Gastrocnemius medialis (tissue), 4 donors: Measurements from ENCODE around the gene ST14. TPM values are rescaled to one million over a fixed set of nuclear protein-coding genes. Genes with fewer than 3 reads are reported as not detected.

Experiments
- ATAC-seq, 2 donors: fragments of 150-250 bp; one replicate each; pipeline ENCODE4 v1.9.1; 2016
- DNase-seq, 2 donors: peaks; one replicate each; pipeline ENCODE4 v3.0.0-alpha.2; 2019
- H3K27ac ChIP-seq, 4 donors: fragments of 200-600 bp; sonication (generic); 1 replicate in 1 of 4; 2 replicates in 3 of 4; pipeline ENCODE4 v1.5.1; 2016 to 2018; ENCODE audit warnings: mild to moderate bottlenecking in 2 of 4, moderate library complexity in 1 of 4
- H3K27me3 ChIP-seq, 3 donors: fragments of 200-600 bp; sonication (generic) in 2 of 3; 1 replicate in 1 of 3; 2 replicates in 2 of 3; pipeline versions ENCODE4 v1.5.1 to v1.6.0; 2016 to 2019; ENCODE audit warnings: mild to moderate bottlenecking in 1 of 3, moderate library complexity in 1 of 3
- H3K36me3 ChIP-seq, 2 donors: fragments of 200-600 bp; sonication (generic) in 1 of 2; one replicate each; pipeline ENCODE4 v1.5.1; 2017 to 2018
- H3K4me1 ChIP-seq, 2 donors: fragments of 200-600 bp; sonication (generic) in 1 of 2; one replicate each; pipeline ENCODE4 v1.5.1; 2016 to 2017; ENCODE audit warnings: mild to moderate bottlenecking in 2 of 2
- H3K4me3 ChIP-seq, 4 donors: fragments of 200-600 bp; sonication (generic) in 3 of 4; 1 replicate in 1 of 4; 2 replicates in 3 of 4; pipeline ENCODE4 v1.5.1; 2016 to 2019; ENCODE audit warnings: mild to moderate bottlenecking in 2 of 4
- H3K9me3 ChIP-seq, 3 donors: fragments of 200-600 bp; sonication (generic) in 2 of 3; 1 replicate in 1 of 3; 2 replicates in 2 of 3; pipeline ENCODE4 v1.5.1; 2016 to 2019
- POLR2A ChIP-seq, 2 donors: fragments of 450-650 bp; IDR thresholded peaks; one replicate each; pipeline ENCODE4 v1.6.1; 2017; ENCODE audit warnings: antibody characterized with exemption in 2 of 2, mild to moderate bottlenecking in 2 of 2, moderate library complexity in 2 of 2
- in situ Hi-C, 4 donors: fragments of 200-750 bp; cut with MboI; loops; one replicate each; pipeline versions ENCODE4 v1.15.0 to v1.8.0; 2017; ENCODE audit warnings: low sequenced_read_pairs in 4 of 4
- intact Hi-C: fragments of 100-400 bp; cut with DNase I; formaldehyde crosslinking; loops from one replicate; pipeline ENCODE4 v1.15.1; 2023; ENCODE audit warnings: low total_unique reads
- total RNA-seq, 4 donors: library from RNA; depleted of rRNA; stranded (reverse); fragments of >200 nt; gene quantifications; one replicate each; pipeline versions ENCODE4 v1.1.0 to v1.2.3, GENCODE V29; 2016
- TF ChIP-seq, protein P1 (sequence below), 5 experiments: fragments of 450-650 bp in 3 of 5; fragments of 200-600 bp in 2 of 5; sonication (generic) in 2 of 5; IDR thresholded peaks in 4 of 5; conservative IDR thresholded peaks in 1 of 5; 1 replicate in 4 of 5; 2 replicates in 1 of 5; pipeline ENCODE4 v1.5.1; 2016 to 2019; ENCODE audit warnings: antibody characterized with exemption in 5 of 5, mild to moderate bottlenecking in 3 of 5, moderate library complexity in 3 of 5

The ST14 gene
- total RNA-seq, 4 donors from 2014 or later = 0.20 to 2.2 (median 1.3) TPM

DNA sequence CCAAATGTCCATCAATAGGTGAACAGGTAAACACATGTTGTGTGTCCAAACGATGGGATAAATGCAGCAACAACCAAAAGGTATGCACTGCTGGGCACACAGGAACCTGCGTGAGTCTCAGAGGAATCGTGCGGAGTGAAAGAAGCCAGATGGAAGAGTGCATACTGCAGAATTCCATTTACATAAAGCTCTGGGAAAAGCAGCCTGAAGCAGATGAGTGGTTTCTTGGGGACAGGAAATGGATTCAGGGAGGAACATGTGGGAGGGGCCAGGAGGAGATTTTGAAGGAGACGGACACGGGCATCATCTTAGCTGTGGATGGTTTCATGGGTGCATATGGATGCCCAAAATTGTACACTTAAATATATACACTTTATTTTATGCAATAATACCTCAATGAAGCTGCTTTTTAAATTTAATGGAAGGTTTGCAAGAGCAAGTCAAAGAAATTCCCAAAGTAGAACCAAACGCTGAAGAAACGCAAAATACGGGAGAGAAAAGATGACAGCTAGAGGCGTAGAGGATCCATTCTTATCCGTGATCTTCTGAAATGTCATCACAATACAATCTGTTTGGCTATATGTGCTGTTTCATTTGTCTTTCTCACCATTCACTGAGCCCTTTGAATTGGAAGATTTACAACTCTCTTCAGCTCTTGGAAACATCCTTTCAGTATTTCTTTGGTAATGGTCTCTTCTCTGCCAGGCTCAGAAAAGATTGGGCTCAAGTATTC is 24.5 kb downstream of the ST14 start:
- Histone ChIP-seq H3K27me3 (no peaks in the 10 kb centered on the region), H3K9me3 (no peaks in the 10 kb centered on the region), H3K36me3 (no peaks in the 10 kb centered on the region), H3K4me3 (no peak overlapping the region), H3K4me1 (peaks cover 13 to 16% of the 10 kb centered on the region in 2 donors), H3K27ac (no peak overlapping the region)
- ATAC-seq (no peak), DNase-seq (no peak)
- no peak for TF ChIP-seq POLR2A (IDR thresholded peaks at IDR 0.05)
- TF ChIP-seq, protein P1, sequence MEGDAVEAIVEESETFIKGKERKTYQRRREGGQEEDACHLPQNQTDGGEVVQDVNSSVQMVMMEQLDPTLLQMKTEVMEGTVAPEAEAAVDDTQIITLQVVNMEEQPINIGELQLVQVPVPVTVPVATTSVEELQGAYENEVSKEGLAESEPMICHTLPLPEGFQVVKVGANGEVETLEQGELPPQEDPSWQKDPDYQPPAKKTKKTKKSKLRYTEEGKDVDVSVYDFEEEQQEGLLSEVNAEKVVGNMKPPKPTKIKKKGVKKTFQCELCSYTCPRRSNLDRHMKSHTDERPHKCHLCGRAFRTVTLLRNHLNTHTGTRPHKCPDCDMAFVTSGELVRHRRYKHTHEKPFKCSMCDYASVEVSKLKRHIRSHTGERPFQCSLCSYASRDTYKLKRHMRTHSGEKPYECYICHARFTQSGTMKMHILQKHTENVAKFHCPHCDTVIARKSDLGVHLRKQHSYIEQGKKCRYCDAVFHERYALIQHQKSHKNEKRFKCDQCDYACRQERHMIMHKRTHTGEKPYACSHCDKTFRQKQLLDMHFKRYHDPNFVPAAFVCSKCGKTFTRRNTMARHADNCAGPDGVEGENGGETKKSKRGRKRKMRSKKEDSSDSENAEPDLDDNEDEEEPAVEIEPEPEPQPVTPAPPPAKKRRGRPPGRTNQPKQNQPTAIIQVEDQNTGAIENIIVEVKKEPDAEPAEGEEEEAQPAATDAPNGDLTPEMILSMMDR (IDR thresholded peaks at IDR 0.05 in 4 of 5, conservative IDR thresholded peaks at IDR 0.05 in 1 of 5) = no peak
- intact Hi-C loops (no loop called here), in situ Hi-C loops (no loop called here)

DNA sequence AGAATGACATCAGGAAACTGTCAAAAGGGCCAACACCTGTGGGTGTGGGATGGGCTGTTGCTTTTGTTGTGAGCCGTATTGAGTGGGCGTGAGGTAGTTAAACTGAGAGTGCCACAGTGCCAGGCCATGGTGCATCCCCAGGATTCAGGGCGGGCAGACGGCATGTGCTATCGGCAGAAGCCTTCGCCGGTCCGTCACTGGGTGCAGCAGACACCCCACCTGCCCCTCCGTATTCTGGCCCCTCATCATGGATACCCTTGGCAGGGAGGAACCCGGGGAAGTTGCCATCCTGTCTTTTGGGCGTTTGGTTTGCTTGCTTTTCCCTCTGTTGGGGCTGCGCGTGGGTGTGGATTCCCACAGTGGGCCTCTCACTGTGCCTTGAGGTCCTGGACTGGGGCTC is 27.5 kb downstream of the ST14 start:
- intact Hi-C loops = no loop called here
- TF ChIP-seq POLR2A (IDR thresholded peaks at IDR 0.05) = no peak
- TF ChIP-seq, protein P1 (IDR thresholded peaks at IDR 0.05 in 4 of 5, conservative IDR thresholded peaks at IDR 0.05 in 1 of 5) = no peak
- Histone ChIP-seq H3K27ac (no peak overlapping the region), H3K4me1 (peaks cover 0 to 4% of the 10 kb centered on the region in 2 donors), H3K27me3 (no peaks in the 10 kb centered on the region), H3K9me3 (no peaks in the 10 kb centered on the region), H3K4me3 (no peak overlapping the region), H3K36me3 (no peaks in the 10 kb centered on the region)
- in situ Hi-C loops = no loop called here
- DNase-seq (no peak), ATAC-seq (no peak)

DNA sequence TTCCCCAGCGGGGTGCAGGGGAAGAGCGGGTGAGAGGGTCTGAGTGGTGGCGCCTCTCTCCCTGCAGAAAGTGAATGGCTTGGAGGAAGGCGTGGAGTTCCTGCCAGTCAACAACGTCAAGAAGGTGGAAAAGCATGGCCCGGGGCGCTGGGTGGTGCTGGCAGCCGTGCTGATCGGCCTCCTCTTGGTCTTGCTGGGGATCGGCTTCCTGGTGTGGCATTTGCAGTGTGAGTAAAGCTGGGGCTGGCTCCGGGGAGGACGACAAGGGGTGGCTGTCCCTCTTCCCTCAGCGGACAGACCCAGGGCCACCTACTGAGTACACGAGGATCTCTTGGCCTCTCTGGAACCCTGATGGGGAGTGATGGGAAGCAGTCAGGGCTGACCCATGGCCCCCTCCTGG is 28.5 kb downstream of the ST14 start:
- no peaks in the 10 kb centered on the region for H3K9me3 ChIP-seq
- TF ChIP-seq, protein P1 (IDR thresholded peaks at IDR 0.05 in 4 of 5, conservative IDR thresholded peaks at IDR 0.05 in 1 of 5) = no peak
- intact Hi-C loops = no loop called here
- ATAC-seq (no peak), DNase-seq (no peak)
- H3K27ac ChIP-seq = no peak overlapping the region
- H3K4me3 ChIP-seq = no peak overlapping the region
- H3K36me3 ChIP-seq = no peaks in the 10 kb centered on the region
- in situ Hi-C loops = no loop called here
- no peaks in the 10 kb centered on the region for H3K4me1 ChIP-seq
- H3K27me3 ChIP-seq = no peaks in the 10 kb centered on the region

- no peak for DNase-seq
- Histone ChIP-seq H3K9me3 (no peaks in the 10 kb centered on the region), H3K4me1 (no peaks in the 10 kb centered on the region), H3K27me3 (no peaks in the 10 kb centered on the region), H3K27ac (no peak overlapping the region), H3K4me3 (no peak overlapping the region), H3K36me3 (no peaks in the 10 kb centered on the region)
- TF ChIP-seq POLR2A (IDR thresholded peaks at IDR 0.05) = no peak
- TF ChIP-seq, protein P1 (IDR thresholded peaks at IDR 0.05 in 4 of 5, conservative IDR thresholded peaks at IDR 0.05 in 1 of 5) = no peak
- no peak for ATAC-seq
- intact Hi-C loops (no loop called here), in situ Hi-C loops (no loop called here)
Observed at GRCh38 chr11:130188585-130189347, 29.2 kb downstream of the ST14 start.
